Mucosa of stomach (tissue), 1 donor: ENCODE results near the gene ZNF558.
A peak's percentile ranks its signal among the peaks of the same experiment; 100 is the strongest.
"Not testable (repeated sequence)": the region's sequence is repeated elsewhere in the genome, so short reads cannot be mapped to it uniquely, and the experiment has no call there.

Source experiments
- H3K27me3 ChIP-seq: one replicate; pipeline ENCODE4 v1.7.0; 2013; ENCODE audit warnings: mild to moderate bottlenecking, low read length; ENCODE audit not compliant: control insufficient read depth, insufficient read depth
- H3K36me3 ChIP-seq: one replicate; pipeline ENCODE4 v1.7.0; 2013; ENCODE audit warnings: low read length; ENCODE audit not compliant: control insufficient read depth, insufficient read depth
- H3K4me1 ChIP-seq: one replicate; pipeline ENCODE4 v1.7.0; 2013; ENCODE audit warnings: mild to moderate bottlenecking, low read length; ENCODE audit not compliant: control insufficient read depth, insufficient read depth
- H3K4me3 ChIP-seq: one replicate; pipeline ENCODE4 v1.7.0; 2013; ENCODE audit warnings: low read length
- H3K9ac ChIP-seq: one replicate; pipeline ENCODE4 v1.7.0; 2013; ENCODE audit warnings: mild to moderate bottlenecking, low read length, moderate library complexity
- H3K9me3 ChIP-seq: one replicate; pipeline ENCODE4 v1.7.0; 2013; ENCODE audit warnings: mild to moderate bottlenecking, low read length, moderate library complexity; ENCODE audit not compliant: control insufficient read depth
- donor health status: Pancreatic carcinoma.

Gene ZNF558

GRCh38 chr19:8831832-8832131, 322 bp downstream of the ZNF558 start:
- H3K27me3 ChIP-seq, result no peaks in the 10 kb centered on the region
- no peaks in the 10 kb centered on the region for H3K4me1 ChIP-seq
- peak overlapping the region; percentile 51 for H3K4me3 ChIP-seq
- H3K36me3 ChIP-seq, result no peaks in the 10 kb centered on the region
- H3K9me3 ChIP-seq, result no peaks in the 10 kb centered on the region
- H3K9ac ChIP-seq, result peak overlapping the region; percentile 90

- no peaks in the 10 kb centered on the region for H3K9me3 ChIP-seq
- peak overlapping the region; percentile 51 for H3K4me3 ChIP-seq
- H3K36me3 ChIP-seq, result no peaks in the 10 kb centered on the region
- no peaks in the 10 kb centered on the region for H3K27me3 ChIP-seq
- peak overlapping the region; percentile 90 for H3K9ac ChIP-seq
- no peaks in the 10 kb centered on the region for H3K4me1 ChIP-seq
These were observed 731 bp downstream of the ZNF558 start for GRCh38 chr19:8831373-8831772.

- Histone ChIP-seq H3K4me3 (no peak overlapping the region), H3K4me1 (no peaks in the 10 kb centered on the region), H3K27me3 (no peaks in the 10 kb centered on the region), H3K9me3 (no peaks in the 10 kb centered on the region), H3K9ac (no peak overlapping the region), H3K36me3 (peaks cover 6% of the 10 kb centered on the region)
These were observed 4.8 kb downstream of the ZNF558 start for GRCh38 chr19:8827277-8827676.

GRCh38 chr19:8826371-8826770, 5.7 kb downstream of the ZNF558 start:
- Histone ChIP-seq H3K9me3 (no peaks in the 10 kb centered on the region), H3K27me3 (no peaks in the 10 kb centered on the region), H3K4me1 (no peaks in the 10 kb centered on the region), H3K36me3 (peaks cover 6% of the 10 kb centered on the region), H3K4me3 (no peak overlapping the region), H3K9ac (no peak overlapping the region)

GRCh38 chr19:8821748-8822241, 10.3 kb downstream of the ZNF558 start:
- no peak overlapping the region for H3K9ac ChIP-seq

GRCh38 chr19:8820234-8820633, 11.9 kb downstream of the ZNF558 start:
- H3K9me3 ChIP-seq, result peaks cover 10% of the 10 kb centered on the region
- peaks cover 10% of the 10 kb centered on the region for H3K36me3 ChIP-seq
- H3K4me1 ChIP-seq, result no peaks in the 10 kb centered on the region
- H3K27me3 ChIP-seq, result no peaks in the 10 kb centered on the region
- H3K4me3 ChIP-seq, result no peak overlapping the region
- no peak overlapping the region for H3K9ac ChIP-seq

More at GRCh38 chr19:8821748-8822241, 10.3 kb downstream of the ZNF558 start:
- Histone ChIP-seq H3K4me1 (no peaks in the 10 kb centered on the region), H3K36me3 (peaks cover 6% of the 10 kb centered on the region), H3K4me3 (no peak overlapping the region), H3K27me3 (no peaks in the 10 kb centered on the region), H3K9me3 (peaks cover 4% of the 10 kb centered on the region)

- Histone ChIP-seq H3K36me3 (peaks cover 30% of the 10 kb centered on the region), H3K27me3 (no peaks in the 10 kb centered on the region), H3K9ac (no peak overlapping the region), H3K4me3 (no peak overlapping the region), H3K9me3 (peaks cover 50% of the 10 kb centered on the region), H3K4me1 (no peaks in the 10 kb centered on the region)
These were observed 16.3 kb downstream of the ZNF558 start for GRCh38 chr19:8815780-8816179.

GRCh38 chr19:8814176-8814575, 17.9 kb downstream of the ZNF558 start:
- H3K36me3 ChIP-seq, result peaks cover 36% of the 10 kb centered on the region
- no peaks in the 10 kb centered on the region for H3K27me3 ChIP-seq
- H3K9ac ChIP-seq, result no peak overlapping the region
- H3K4me3 ChIP-seq, result no peak overlapping the region
- peaks cover 62% of the 10 kb centered on the region for H3K9me3 ChIP-seq
- H3K4me1 ChIP-seq, result no peaks in the 10 kb centered on the region

GRCh38 chr19:8811315-8812172, 20.6 kb downstream of the ZNF558 start:
- Histone ChIP-seq H3K4me3 (peak overlapping the region; percentile 7), H3K9me3 (peaks cover 72% of the 10 kb centered on the region), H3K36me3 (peaks cover 36% of the 10 kb centered on the region), H3K4me1 (no peaks in the 10 kb centered on the region), H3K27me3 (no peaks in the 10 kb centered on the region), H3K9ac (no peak overlapping the region)

- Histone ChIP-seq H3K27me3 (no peaks in the 10 kb centered on the region), H3K36me3 (peaks cover 14% of the 10 kb centered on the region), H3K4me3 (no peak overlapping the region), H3K9ac (no peak overlapping the region), H3K4me1 (no peaks in the 10 kb centered on the region), H3K9me3 (peaks cover 43% of the 10 kb centered on the region)
These were observed 25.4 kb downstream of the ZNF558 start for GRCh38 chr19:8806661-8807060.

- Histone ChIP-seq H3K4me1 (no peaks in the 10 kb centered on the region), H3K27me3 (no peaks in the 10 kb centered on the region), H3K9ac (no peak overlapping the region), H3K9me3 (no peaks in the 10 kb centered on the region), H3K4me3 (no peak overlapping the region), H3K36me3 (no peaks in the 10 kb centered on the region)
These were observed 37.3 kb downstream of the ZNF558 start for GRCh38 chr19:8794823-8795222.

- not testable (repeated sequence) for H3K9me3 ChIP-seq, H3K27me3 ChIP-seq
These were observed 58.5 kb downstream of the ZNF558 start for GRCh38 chr19:8773587-8773986.

More at GRCh38 chr19:8773587-8773986, 58.5 kb downstream of the ZNF558 start:
- H3K9ac ChIP-seq, H3K4me3 ChIP-seq, H3K36me3 ChIP-seq, H3K4me1 ChIP-seq: not testable (repeated sequence)
